Esophagus muscularis mucosa (tissue), 4 donors: Measurements from ENCODE around the gene ASTL. TPM values are rescaled to one million over a fixed set of nuclear protein-coding genes. Genes with fewer than 3 reads are reported as not detected.

Experiments used
- DNase-seq: peaks from one replicate; pipeline ENCODE4 v3.0.0-alpha.2; 2017; ENCODE audit errors: extremely low spot score
- H3K27ac ChIP-seq, 4 donors: fragments of 200-600 bp; sonication (generic); replicated peaks in 1 of 4; 1 replicate in 3 of 4; 2 replicates in 1 of 4; pipeline ENCODE4 v1.5.1; 2016 to 2019; ENCODE audit warnings: mild to moderate bottlenecking in 1 of 4
- H3K27me3 ChIP-seq, 4 donors: fragments of 200-600 bp; sonication (generic); one replicate each; pipeline versions ENCODE4 v1.5.1 to v1.6.0; 2016 to 2019
- H3K36me3 ChIP-seq, 4 donors: fragments of 200-600 bp; sonication (generic); one replicate each; pipeline ENCODE4 v1.5.1; 2016 to 2019
- H3K4me1 ChIP-seq, 4 donors: fragments of 200-600 bp; sonication (generic); one replicate each; pipeline ENCODE4 v1.5.1; 2016 to 2019
- H3K4me3 ChIP-seq, 4 donors: fragments of 200-600 bp; sonication (generic); 1 replicate in 2 of 4; 2 replicates in 2 of 4; pipeline ENCODE4 v1.5.1; 2016 to 2019; ENCODE audit warnings: mild to moderate bottlenecking in 4 of 4, moderate library complexity in 1 of 4
- H3K9me3 ChIP-seq, 4 donors: fragments of 200-600 bp; sonication (generic); 1 replicate in 3 of 4; 2 replicates in 1 of 4; pipeline ENCODE4 v1.5.1; 2016 to 2019
- EP300 ChIP-seq: sonication (generic); formaldehyde crosslinking; IDR thresholded peaks from one replicate; pipeline ENCODE4 v1.6.1; 2017; ENCODE audit warnings: antibody characterized with exemption
- POLR2A ChIP-seq: fragments of 450-650 bp; IDR thresholded peaks from one replicate; pipeline ENCODE4 v1.6.1; 2017; ENCODE audit warnings: antibody characterized with exemption, moderate library complexity, mild to moderate bottlenecking, low read depth
- POLR2AphosphoS5 ChIP-seq, 2 donors: sonication (generic); formaldehyde crosslinking; IDR thresholded peaks; one replicate each; pipeline ENCODE4 v1.6.1; 2017; ENCODE audit warnings: antibody characterized with exemption in 2 of 2
- WGBS: methylation state at CpG from one replicate; pipeline ENCODE4 v1.1.5; 2018; 5-methylcytosine and 5-hydroxymethylcytosine counted together
- intact Hi-C: fragments of 100-400 bp; cut with DNase I; formaldehyde crosslinking; loops from one replicate; pipeline ENCODE4 v1.15.1; 2023
- total RNA-seq, 4 donors: library from RNA; depleted of rRNA; stranded (reverse); fragments of >200 nt; gene quantifications; one replicate each; pipeline versions ENCODE4 v1.1.0 to v1.2.1, GENCODE V29; 2016
- TF ChIP-seq, protein P1 (sequence below), 3 experiments: fragments of 200-600 bp in 2 of 3; fragments of 450-650 bp in 1 of 3; sonication (generic) in 2 of 3; IDR thresholded peaks; one replicate each; pipeline ENCODE4 v1.5.1; 2017 to 2019; ENCODE audit warnings: antibody characterized with exemption in 3 of 3, mild to moderate bottlenecking in 2 of 3, moderate library complexity in 1 of 3

ASTL gene
- total RNA-seq, 4 donors from 2014 or later: not detected

- Histone ChIP-seq H3K36me3 (no peaks in the 10 kb centered on the region), H3K27me3 (peaks cover 0 to 19% (median 0%) of the 10 kb centered on the region in 4 donors), H3K9me3 (no peaks in the 10 kb centered on the region), H3K4me1 (no peaks in the 10 kb centered on the region), H3K4me3 (no peak overlapping the region), H3K27ac (no peak overlapping the region)
- TF ChIP-seq POLR2A (no peak), EP300 (no peak), POLR2AphosphoS5 (IDR thresholded peaks at IDR 0.05) (no peak)
- TF ChIP-seq, protein P1, sequence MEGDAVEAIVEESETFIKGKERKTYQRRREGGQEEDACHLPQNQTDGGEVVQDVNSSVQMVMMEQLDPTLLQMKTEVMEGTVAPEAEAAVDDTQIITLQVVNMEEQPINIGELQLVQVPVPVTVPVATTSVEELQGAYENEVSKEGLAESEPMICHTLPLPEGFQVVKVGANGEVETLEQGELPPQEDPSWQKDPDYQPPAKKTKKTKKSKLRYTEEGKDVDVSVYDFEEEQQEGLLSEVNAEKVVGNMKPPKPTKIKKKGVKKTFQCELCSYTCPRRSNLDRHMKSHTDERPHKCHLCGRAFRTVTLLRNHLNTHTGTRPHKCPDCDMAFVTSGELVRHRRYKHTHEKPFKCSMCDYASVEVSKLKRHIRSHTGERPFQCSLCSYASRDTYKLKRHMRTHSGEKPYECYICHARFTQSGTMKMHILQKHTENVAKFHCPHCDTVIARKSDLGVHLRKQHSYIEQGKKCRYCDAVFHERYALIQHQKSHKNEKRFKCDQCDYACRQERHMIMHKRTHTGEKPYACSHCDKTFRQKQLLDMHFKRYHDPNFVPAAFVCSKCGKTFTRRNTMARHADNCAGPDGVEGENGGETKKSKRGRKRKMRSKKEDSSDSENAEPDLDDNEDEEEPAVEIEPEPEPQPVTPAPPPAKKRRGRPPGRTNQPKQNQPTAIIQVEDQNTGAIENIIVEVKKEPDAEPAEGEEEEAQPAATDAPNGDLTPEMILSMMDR (IDR thresholded peaks at IDR 0.05): no peak
- WGBS: 86% methylated on average over 6 of the region's 6 CpGs
- no peak for DNase-seq
- intact Hi-C loops: no loop called here
Measured at GRCh38 chr2:96128456-96128855, 9.8 kb downstream of the ASTL start.

DNA sequence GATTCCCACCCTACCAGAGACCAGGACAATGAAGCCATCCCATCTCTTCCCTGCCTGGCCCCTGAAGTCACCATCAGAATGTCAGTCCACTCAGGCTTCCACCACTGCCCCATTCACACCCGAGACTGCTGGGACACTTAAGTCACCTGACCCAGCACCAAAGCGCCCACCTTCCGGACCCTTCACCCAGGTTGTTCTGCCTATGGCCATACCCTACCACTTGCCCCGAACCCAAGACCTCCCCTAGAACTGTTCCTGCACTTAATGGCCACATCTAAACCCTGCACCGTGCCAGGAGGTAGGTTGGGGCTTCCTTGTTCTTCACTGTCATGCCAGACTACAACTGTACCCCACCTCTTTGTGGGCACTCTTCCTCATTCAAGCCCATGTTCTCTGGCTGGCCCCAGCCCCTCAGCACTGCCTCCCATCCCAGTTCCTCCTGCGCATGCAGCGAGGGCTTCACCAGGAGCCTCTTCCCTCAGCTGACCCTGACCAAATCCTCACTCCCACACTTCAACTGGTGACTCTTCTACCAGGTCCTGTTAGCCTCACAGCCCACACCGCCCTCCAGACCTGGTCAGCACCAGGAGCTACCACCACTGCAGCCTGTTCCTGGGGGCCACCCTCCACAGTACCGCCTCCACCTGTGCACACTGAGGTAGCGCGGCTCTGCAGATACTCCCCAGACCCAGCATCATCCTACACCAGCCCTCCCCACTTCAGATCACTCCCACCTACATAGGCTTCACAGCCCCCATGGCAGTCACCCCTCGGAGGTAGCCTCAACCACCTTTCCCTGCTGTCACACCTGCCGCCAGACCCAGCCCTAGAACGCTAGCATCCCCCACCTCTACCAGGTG is 13.7 kb downstream of the ASTL start:
- Histone ChIP-seq H3K27me3 (peaks cover 0 to 39% (median 3%) of the 10 kb centered on the region in 4 donors), H3K36me3 (no peaks in the 10 kb centered on the region), H3K4me1 (no peaks in the 10 kb centered on the region), H3K27ac (no peak overlapping the region), H3K9me3 (no peaks in the 10 kb centered on the region), H3K4me3 (no peak overlapping the region)
- TF ChIP-seq, protein P1 (IDR thresholded peaks at IDR 0.05): no peak
- no peak for TF ChIP-seq POLR2A
- WGBS: 90% methylated on average over 14 of the region's 14 CpGs
- intact Hi-C loops: no loop called here
- no peak for DNase-seq

- no peak overlapping the region for H3K27ac ChIP-seq
- intact Hi-C loops: no loop called here
- no peaks in the 10 kb centered on the region for H3K36me3 ChIP-seq
- no peak overlapping the region for H3K4me3 ChIP-seq
- H3K27me3 ChIP-seq: peaks cover 0 to 46% (median 3%) of the 10 kb centered on the region in 4 donors
- TF ChIP-seq POLR2A: no peak
- no peak for TF ChIP-seq EP300
- TF ChIP-seq, protein P1 (IDR thresholded peaks at IDR 0.05): no peak
- TF ChIP-seq POLR2AphosphoS5 (IDR thresholded peaks at IDR 0.05): no peak
- no peak for DNase-seq
- H3K4me1 ChIP-seq: no peaks in the 10 kb centered on the region
- no peaks in the 10 kb centered on the region for H3K9me3 ChIP-seq
- 100% methylated on average over 7 of the region's 11 CpGs for WGBS
Measured at GRCh38 chr2:96123936-96124335, 14.4 kb downstream of the ASTL start.

GRCh38 chr2:96123290-96123689 is 15.0 kb downstream of the ASTL start:
- no peak overlapping the region for H3K4me3 ChIP-seq
- H3K4me1 ChIP-seq: no peaks in the 10 kb centered on the region
- no peak for DNase-seq
- no CpG with 5 or more reads among the region's 1 CpG for WGBS
- H3K27ac ChIP-seq: no peak overlapping the region
- peaks cover 0 to 53% (median 5%) of the 10 kb centered on the region in 4 donors for H3K27me3 ChIP-seq
- TF ChIP-seq EP300: no peak
- TF ChIP-seq POLR2AphosphoS5 (IDR thresholded peaks at IDR 0.05): no peak
- TF ChIP-seq POLR2A: no peak
- TF ChIP-seq, protein P1 (IDR thresholded peaks at IDR 0.05): no peak
- intact Hi-C loops: no loop called here
- H3K36me3 ChIP-seq: no peaks in the 10 kb centered on the region
- H3K9me3 ChIP-seq: no peaks in the 10 kb centered on the region
